Prostate gland (tissue), 2 donors: Measurements from ENCODE around the gene INPP4B.

ENCODE experiments used
- CTCF ChIP-seq, 4 experiments: fragments of 200-600 bp in 2 of 4; fragments of 450-650 bp in 2 of 4; sonication (generic) in 2 of 4; IDR thresholded peaks; 1 replicate in 3 of 4; 2 replicates in 1 of 4; pipeline ENCODE4 v1.5.1; 2016 to 2019; ENCODE audit warnings: antibody characterized with exemption in 4 of 4, mild to moderate bottlenecking in 2 of 4, moderate library complexity in 2 of 4
- POLR2A ChIP-seq: fragments of 450-650 bp; IDR thresholded peaks from one replicate; pipeline ENCODE4 v1.6.1; 2016; ENCODE audit warnings: antibody characterized with exemption, mild to moderate bottlenecking
- POLR2AphosphoS5 ChIP-seq: sonication (generic); formaldehyde crosslinking; IDR thresholded peaks from one replicate; pipeline ENCODE4 v1.6.1; 2017; ENCODE audit warnings: antibody characterized with exemption

GRCh38 chr4:142077048-142077447 is 769.1 kb downstream of the INPP4B start:
- TF ChIP-seq CTCF (IDR thresholded peaks at IDR 0.05) (no peak), POLR2AphosphoS5 (no peak), POLR2A (no peak)
